LoVo (cell line): ENCODE measurements around the gene BMPR1A.

Experiments used
- DNase-seq: peaks from one replicate; pipeline ENCODE4 v3.0.0-alpha.2; 2016; ENCODE audit warnings: low spot score

Gene BMPR1A

GRCh38 chr10:86765548-86765947, 9.1 kb downstream of the BMPR1A start:
- no peak for DNase-seq

DNA sequence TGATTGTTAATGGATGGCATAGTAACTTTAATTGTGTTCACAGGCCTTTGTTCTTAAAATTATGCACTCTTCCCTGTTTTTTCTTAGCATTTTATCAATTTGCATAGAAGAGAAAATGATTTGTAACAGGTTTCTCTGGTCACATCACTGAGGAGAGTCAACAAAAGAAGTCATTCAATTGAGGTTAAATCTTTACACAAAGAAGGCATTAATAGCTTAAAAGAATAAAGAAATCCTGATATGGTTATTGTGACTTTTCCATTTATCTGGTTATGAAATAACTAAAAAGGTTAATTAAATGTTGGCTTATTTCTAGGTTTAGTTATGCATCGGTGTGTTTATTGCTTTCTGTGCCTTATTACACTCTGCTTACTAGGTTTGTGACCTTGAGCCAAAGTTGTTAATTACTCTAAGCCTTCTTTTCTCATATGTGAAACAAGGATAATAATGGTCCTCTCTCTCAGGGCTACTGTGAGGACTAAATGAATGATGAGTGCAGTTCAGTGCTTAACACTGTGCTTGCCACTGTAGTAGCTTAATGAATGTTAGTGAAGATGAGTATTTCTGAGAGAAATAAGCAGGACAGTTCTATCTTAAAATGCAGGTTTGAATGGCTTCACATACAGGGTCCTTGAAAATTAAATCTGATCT, 12.1 kb downstream of the BMPR1A start:
- DNase-seq: no peak

- no peak for DNase-seq
Observed at GRCh38 chr10:86769991-86770390, 13.6 kb downstream of the BMPR1A start.

DNA sequence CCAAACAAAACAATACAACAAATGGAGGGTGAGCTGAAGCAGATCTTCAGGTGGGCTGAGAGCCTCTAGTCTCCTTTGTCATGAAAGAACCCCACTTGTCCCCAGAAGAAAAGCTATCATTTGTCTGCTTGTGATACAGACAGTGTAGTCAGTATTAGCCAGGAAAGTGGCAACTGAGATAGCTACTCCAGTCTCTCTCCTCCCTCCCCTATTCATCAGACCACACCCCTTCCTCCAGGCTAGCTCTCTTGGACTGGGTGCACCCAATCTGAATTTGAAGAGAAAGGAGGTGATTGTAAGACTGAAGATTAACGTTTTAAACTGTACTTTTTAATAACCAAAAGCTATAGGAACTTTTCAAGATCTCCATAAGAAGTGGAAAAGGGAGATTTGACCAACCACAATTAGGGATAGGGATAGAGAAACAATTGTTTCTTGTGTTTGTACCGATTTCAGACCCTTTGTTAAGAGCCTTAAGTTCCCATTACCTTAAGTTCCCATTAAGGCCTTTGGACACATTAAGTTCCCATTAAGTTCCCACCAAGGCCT, 14.1 kb downstream of the BMPR1A start:
- DNase-seq: no peak

- no peak for DNase-seq
Observed at GRCh38 chr10:86773498-86773897, 17.1 kb downstream of the BMPR1A start.

GRCh38 chr10:86775056-86775869, 18.8 kb downstream of the BMPR1A start:
- DNase-seq: peak; percentile 6

GRCh38 chr10:86775870-86776180, 19.4 kb downstream of the BMPR1A start:
- no peak for DNase-seq

DNA sequence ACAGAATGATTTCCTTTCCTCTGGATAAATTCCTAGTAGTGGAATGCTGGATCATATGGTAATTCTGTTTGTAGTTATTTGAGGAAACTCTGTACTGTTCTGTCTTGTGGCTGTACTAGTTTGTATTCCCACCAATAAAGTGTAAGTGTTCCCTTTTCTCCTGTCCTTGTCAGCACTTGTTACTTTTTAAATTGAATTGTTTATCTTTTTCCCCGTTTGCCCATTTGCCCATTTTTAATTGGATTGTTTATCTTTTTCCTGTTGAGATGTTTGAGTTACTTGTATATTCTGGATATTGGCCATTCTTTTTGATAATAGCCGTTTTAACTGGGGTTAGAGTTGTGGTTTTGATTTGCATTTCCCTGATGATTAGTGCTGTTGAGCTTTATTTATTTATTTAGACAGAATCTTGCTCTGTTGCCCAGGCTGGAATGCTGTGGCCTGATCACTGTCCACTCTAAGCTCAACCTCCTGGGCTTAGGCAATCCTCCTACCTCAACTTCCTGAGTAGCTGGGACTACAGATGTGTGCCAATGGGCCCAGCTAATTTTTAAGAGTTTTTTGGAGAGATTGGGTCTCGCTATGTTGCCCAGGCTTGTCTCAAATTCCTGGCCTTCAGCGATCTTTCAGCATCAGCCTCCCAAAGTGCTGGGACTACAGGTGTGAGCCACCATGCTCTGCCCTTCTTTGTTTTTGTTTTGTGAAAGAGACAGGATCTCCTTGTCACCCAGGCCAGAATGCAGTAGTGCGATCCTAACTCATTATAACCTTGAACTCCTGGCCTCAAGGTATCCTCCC, 23.0 kb downstream of the BMPR1A start:
- no peak for DNase-seq

GRCh38 chr10:86782701-86783418, 26.4 kb downstream of the BMPR1A start:
- DNase-seq: no peak

DNA sequence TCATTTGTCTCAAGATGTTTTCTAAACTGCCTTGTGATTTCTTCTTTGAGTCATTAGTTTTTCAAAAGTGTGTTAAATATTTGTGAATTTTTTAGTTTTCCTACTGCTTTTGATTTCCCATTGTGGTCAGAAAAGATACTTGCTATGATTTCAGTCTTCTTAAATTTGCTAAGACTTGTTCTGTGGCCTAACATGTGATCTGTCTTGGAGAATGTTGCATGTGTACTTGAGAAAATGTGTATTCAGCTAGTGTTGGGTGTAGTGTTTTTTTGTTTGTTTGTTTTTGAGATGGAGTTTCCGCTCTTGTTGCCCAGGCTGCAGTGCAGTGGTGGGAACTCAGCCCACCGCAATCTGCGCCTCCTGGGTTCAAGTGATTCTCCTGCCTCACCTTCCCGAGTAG, 28.6 kb downstream of the BMPR1A start:
- DNase-seq: no peak

DNA sequence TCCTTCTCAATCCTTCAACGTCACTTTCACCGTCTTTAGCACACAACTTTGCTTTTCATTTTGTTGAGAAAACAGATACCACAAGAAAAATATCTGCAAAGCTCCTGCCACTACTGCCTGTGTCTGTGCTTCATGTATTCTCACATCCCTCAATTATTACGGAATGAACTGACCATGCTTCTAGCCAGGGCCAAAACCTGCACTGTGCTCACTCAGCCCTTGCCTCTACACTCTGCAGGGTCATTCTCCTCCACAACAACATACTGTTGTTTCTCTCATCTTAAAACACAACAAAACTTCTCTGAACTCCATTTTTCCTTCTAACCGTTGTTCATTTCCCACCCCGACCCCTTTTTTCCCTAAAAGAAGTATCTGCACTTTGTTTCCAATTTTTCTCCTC, 29.5 kb downstream of the BMPR1A start:
- no peak for DNase-seq

DNA sequence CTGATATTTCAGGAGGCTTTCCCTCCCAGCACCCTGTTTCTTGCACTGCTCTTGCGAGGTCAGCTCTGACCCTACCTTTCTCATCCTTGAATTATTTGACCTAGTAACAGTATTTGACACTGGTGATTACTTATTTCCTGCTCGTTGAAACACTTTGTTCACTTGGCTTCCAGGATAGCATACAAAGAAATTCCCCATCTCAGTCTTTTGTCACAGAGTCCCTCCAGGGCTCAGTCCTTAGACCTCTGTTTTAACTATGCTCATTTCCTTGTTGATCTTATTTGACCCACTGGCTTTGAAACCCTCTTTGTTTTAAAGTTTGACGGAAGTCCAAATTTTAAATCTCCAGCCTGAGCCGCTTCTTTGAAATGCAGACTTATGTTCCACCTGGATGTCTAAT, 29.9 kb downstream of the BMPR1A start:
- no peak for DNase-seq

- no peak for DNase-seq
Observed at GRCh38 chr10:86790394-86790793, 34.0 kb downstream of the BMPR1A start.

DNA sequence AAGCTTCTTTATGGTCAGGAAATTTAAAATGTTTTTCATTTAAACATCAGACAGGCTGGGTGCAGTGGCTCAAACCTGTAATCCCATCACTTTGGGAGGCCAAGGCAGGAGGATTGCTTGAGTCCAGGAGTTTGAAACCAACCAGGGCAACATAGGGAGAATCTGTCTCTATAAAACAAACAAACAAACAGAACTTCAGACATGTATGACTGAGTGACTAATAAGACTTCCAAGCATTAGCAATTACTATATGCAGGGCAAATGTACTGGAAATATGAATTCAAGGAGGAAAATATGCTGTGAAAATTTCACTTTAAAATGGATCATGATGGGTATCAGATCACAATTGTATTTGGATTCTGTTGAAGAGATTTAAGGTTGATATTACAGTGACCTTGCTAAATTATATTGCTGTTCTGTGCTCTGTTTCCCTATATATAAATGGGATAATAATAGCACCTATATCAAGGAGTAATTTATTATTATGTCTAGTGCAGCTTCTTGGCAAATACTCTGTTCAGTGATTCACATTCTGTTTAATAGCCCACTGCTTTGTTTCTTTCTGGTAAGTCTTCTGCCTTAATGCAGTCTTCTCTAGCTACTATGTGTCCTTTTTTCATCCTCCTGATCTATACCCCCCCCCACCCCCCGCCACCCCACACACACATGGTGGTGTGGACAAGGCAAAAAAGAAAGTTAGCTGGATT, 36.2 kb downstream of the BMPR1A start:
- no peak for DNase-seq

DNA sequence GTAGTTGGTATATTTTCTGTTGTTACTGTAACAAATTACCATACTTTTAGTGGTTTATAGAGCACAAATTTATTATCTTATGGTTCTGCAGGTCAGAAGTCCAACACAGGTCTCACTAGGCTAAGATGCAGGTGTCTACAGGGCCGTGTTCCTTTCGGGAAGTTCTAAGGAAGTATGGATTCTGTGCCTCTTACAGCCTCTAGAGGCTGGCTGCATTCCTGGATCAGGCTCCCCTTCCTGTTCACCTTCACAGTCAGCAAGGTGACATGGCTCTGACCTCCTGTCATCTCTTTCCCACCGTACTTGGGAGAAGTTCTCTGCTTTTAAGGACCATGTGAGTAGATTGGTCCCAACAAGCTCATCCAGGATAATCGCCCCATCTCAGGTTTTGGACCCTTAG, 37.3 kb downstream of the BMPR1A start:
- no peak for DNase-seq

- no peak for DNase-seq
Observed at GRCh38 chr10:86795353-86795752, 38.9 kb downstream of the BMPR1A start.

DNA sequence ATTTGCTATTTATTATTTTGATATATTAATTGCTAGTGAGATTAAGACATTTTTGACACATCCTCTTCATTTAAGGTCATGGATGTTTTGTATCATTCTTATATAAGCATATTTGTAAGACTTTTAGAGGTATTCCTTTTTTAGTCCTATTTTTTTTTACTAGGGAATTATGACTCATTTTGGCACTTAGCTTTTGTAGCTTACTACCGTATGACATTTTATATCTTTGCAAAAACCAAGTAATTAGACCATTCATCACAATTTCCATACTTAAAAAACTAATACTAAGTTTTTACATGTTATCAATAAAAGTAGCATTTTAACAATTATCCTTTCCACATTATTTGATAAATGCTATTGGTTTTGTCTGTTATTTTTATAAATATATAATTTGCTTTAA, 41.6 kb downstream of the BMPR1A start:
- no peak for DNase-seq

GRCh38 chr10:86798611-86799010, 42.2 kb downstream of the BMPR1A start:
- no peak for DNase-seq

GRCh38 chr10:86799188-86799845, 42.9 kb downstream of the BMPR1A start:
- DNase-seq: no peak

DNA sequence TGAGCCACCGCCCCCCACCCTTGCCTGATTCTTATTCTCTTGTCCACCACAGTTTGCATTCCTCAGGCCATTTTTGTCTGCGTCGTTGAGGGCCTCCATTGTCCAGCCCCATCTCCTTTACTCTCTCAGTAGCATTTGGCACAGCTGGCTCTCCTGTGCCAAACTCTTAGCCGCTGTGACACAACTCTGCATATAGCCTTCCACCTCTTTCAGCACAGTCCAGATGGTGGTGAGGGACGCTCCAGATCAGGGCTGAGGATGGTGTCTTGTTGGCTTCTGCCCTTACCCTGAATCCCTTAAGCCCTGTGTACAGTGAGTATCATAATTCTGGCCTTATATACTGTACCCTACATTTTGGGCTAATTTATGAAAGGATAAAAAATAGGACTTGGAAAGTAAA, 45.6 kb downstream of the BMPR1A start:
- DNase-seq: no peak
